Sigmoid colon (tissue), 7 donors: ENCODE results near the gene UTS2B. TPM values are rescaled to one million over a fixed set of nuclear protein-coding genes. Genes with fewer than 3 reads are reported as not detected.

Source experiments
- DNase-seq: peaks from one replicate; pipeline ENCODE4 v3.0.0-alpha.2; 2019
- H3K27ac ChIP-seq, 4 donors: fragments of 200-600 bp; sonication (generic); one replicate each; pipeline ENCODE4 v1.5.1; 2016 to 2019; ENCODE audit warnings: mild to moderate bottlenecking in 1 of 4
- H3K27me3 ChIP-seq, 3 donors: fragments of 200-600 bp; sonication (generic); one replicate each; pipeline ENCODE4 v1.5.1; 2019; ENCODE audit warnings: mild to moderate bottlenecking in 1 of 3
- H3K36me3 ChIP-seq, 4 donors: fragments of 200-600 bp; sonication (generic); one replicate each; pipeline ENCODE4 v1.5.1; 2016 to 2019
- H3K4me1 ChIP-seq, 4 donors: fragments of 200-600 bp; sonication (generic); one replicate each; pipeline ENCODE4 v1.5.1; 2017 to 2019
- H3K4me3 ChIP-seq, 4 donors: fragments of 200-600 bp; sonication (generic); one replicate each; pipeline ENCODE4 v1.5.1; 2017 to 2019; ENCODE audit warnings: mild to moderate bottlenecking in 2 of 4, moderate library complexity in 1 of 4
- H3K9me3 ChIP-seq, 4 donors: fragments of 200-600 bp in 3 of 4; sonication (generic) in 3 of 4; one replicate each; pipeline versions ENCODE4 v1.5.1 to v1.6.1; 2013 to 2019
- EP300 ChIP-seq, 4 donors: sonication (generic); formaldehyde crosslinking; IDR thresholded peaks; one replicate each; pipeline ENCODE4 v1.6.1; 2017; ENCODE audit warnings: antibody characterized with exemption in 4 of 4
- POLR2A ChIP-seq, 2 donors: fragments of 450-650 bp; IDR thresholded peaks; one replicate each; pipeline ENCODE4 v1.6.1; 2016; ENCODE audit warnings: antibody characterized with exemption in 2 of 2, mild to moderate bottlenecking in 2 of 2, moderate library complexity in 2 of 2
- POLR2AphosphoS5 ChIP-seq, 4 donors: sonication (generic); formaldehyde crosslinking; IDR thresholded peaks; one replicate each; pipeline ENCODE4 v1.6.1; 2017; ENCODE audit warnings: antibody characterized with exemption in 4 of 4
- WGBS, 2 donors: extraction: QIAGEN DNeasy Blood & Tissue Kit; methylation state at CpG; one replicate each; pipeline ENCODE4 v1.1.7; 2013; 5-methylcytosine and 5-hydroxymethylcytosine counted together
- intact Hi-C: fragments of 100-400 bp; cut with DNase I; formaldehyde crosslinking; loops from one replicate; pipeline ENCODE4 v1.15.1; 2023
- polyA plus RNA-seq, 3 donors: library from polyadenylated mRNA; stranded (reverse); fragments of 200-250 nt; gene quantifications; one replicate each; pipeline ENCODE4 v1.2.3, GENCODE V29; 2013
- total RNA-seq, 4 donors: library from RNA; depleted of rRNA; stranded (reverse); fragments of >200 nt; gene quantifications; one replicate each; pipeline ENCODE4 v1.1.0, GENCODE V29; 2016
- TF ChIP-seq, protein P1 (sequence below), 4 experiments: fragments of 450-650 bp in 3 of 4; fragments of 200-600 bp in 1 of 4; IDR thresholded peaks; one replicate each; pipeline ENCODE4 v1.5.1; 2016 to 2019; ENCODE audit warnings: antibody characterized with exemption in 4 of 4, mild to moderate bottlenecking in 3 of 4, moderate library complexity in 2 of 4
- donor health status: healthy with polysubstance abuse.
- donor health status: Bipolar disorder and iron deficiency.
- donor health status: healthy.

UTS2B gene, protein sequence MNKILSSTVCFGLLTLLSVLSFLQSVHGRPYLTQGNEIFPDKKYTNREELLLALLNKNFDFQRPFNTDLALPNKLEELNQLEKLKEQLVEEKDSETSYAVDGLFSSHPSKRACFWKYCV
- total RNA-seq, result under 1 TPM in 2 of 4 donors, not detected in 2; 0.28 to 0.71 TPM
- under 1 TPM in 1 of 3 donors, not detected in 2; 0.17 TPM for polyA plus RNA-seq

DNA sequence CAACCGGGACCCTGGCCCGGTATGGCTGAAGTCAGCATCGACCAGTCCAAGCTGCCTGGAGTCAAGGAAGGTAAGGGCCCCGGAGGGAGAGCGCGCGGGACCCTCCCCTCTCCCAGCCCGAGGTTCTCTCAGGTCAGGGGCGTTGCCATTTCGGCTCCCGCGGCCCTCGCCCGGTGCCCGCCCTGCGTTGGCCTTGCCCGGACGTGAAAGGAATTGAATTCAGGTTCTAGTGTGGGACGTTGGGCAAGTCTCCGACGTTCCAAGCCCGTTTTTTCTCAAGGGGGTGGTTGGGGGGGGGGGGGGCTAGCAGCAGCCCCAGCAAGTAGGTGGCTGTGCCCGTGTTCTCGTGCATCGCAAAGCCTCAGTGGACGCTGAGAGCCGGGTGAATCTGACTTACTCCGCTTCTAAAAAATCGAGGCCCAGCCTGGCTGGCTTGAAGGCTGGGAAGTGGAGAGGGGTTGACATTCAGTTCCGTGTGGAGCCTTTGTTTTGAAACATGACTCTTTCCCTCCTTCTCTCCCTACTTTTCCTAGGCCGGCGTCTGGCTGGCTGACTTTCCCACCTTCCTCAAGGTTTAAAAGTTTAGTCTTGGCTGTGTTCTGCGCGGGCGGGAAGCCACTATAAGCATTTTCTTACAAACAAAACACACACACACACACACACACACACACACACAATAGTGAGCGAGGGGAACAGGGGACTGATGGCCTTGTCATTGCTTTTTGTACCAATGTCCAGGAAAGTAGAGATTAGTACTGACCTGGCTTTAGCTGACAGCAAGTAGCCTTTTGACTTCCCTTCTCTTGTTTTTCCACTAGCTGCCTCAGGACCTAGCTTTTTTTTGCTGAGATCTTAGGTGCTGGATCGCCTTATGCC, at the start of gene UTS2B:
TSS of gene UTS2B (minus strand) at position 873 of the 876 bp plus-strand sequence. CDS start 48,337 bp downstream, outside the sequence.
- 1 to 4% methylated on average over 37 of the region's 37 CpGs for WGBS, 2 donors
- Histone ChIP-seq H3K36me3 (no peaks in the 10 kb centered on the region), H3K9me3 (no peaks in the 10 kb centered on the region), H3K4me3 (peak within 1 kb of the TSS; percentile 65 to 91 (median 90)), H3K27ac (peak within 1 kb of the TSS; percentile 92 to 96 (median 92)), H3K4me1 (peaks cover 0 to 52% (median 36%) of the 10 kb centered on the region in 4 donors), H3K27me3 (no peaks in the 10 kb centered on the region)
- DNase-seq, result peak; percentile 69
- no peak for TF ChIP-seq POLR2AphosphoS5 (IDR thresholded peaks at IDR 0.05)
- no peak for TF ChIP-seq POLR2A (IDR thresholded peaks at IDR 0.05)
- no peak for TF ChIP-seq EP300 (IDR thresholded peaks at IDR 0.05)
- TF ChIP-seq, protein P1, sequence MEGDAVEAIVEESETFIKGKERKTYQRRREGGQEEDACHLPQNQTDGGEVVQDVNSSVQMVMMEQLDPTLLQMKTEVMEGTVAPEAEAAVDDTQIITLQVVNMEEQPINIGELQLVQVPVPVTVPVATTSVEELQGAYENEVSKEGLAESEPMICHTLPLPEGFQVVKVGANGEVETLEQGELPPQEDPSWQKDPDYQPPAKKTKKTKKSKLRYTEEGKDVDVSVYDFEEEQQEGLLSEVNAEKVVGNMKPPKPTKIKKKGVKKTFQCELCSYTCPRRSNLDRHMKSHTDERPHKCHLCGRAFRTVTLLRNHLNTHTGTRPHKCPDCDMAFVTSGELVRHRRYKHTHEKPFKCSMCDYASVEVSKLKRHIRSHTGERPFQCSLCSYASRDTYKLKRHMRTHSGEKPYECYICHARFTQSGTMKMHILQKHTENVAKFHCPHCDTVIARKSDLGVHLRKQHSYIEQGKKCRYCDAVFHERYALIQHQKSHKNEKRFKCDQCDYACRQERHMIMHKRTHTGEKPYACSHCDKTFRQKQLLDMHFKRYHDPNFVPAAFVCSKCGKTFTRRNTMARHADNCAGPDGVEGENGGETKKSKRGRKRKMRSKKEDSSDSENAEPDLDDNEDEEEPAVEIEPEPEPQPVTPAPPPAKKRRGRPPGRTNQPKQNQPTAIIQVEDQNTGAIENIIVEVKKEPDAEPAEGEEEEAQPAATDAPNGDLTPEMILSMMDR (IDR thresholded peaks at IDR 0.05), result no peak
- intact Hi-C loops, result loop anchor here (5.0 kb wide), 1 partner anchor 47 kb away; no protein-coding TSS in a partner anchor

DNA sequence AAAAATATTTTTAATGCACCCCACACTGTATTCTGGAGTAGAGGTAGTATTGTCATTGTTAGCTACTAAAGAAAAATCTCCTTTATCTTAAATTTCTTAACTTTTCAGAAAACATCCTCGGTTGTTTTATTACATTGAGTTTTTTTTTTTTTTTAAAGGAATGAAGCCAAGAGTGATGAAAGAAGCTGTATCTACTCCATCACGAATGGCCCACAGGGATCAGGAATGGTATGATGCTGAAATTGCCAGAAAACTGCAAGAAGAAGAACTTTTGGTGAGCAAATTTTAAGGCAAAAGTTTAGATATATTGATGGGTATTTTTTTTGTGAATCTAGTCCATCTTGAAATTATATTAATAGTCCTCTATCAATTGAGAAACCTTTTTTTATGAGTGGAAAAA, 49.7 kb upstream of the UTS2B start:
- Histone ChIP-seq H3K36me3 (peaks cover 8 to 48% (median 13%) of the 10 kb centered on the region in 4 donors), H3K4me1 (peaks cover 0 to 38% (median 31%) of the 10 kb centered on the region in 4 donors)
- TF ChIP-seq POLR2AphosphoS5 (IDR thresholded peaks at IDR 0.05), result no peak
- TF ChIP-seq EP300 (IDR thresholded peaks at IDR 0.05), result no peak
- TF ChIP-seq, protein P1 (IDR thresholded peaks at IDR 0.05), result no peak
- TF ChIP-seq POLR2A (IDR thresholded peaks at IDR 0.05), result no peak

DNA sequence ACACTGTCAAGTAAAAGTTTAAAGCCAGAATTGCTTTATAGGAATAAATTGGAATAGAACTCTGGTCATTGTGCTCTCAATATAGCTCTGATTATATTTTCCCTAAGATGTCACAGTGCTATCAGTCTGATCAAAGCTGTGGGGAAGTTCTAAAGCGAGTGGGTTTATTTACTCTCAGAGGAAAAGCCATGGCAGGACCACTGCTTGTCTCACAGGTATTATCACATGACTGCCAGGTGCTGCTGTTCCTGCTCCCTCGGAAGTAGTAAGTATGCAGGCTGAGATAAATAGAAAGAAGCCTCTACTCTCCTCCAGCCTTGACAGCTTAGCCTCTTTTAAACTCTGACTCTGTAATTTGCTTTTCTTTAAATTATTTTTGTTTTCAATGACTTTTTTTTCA, 49.1 kb upstream of the UTS2B start:
- TF ChIP-seq POLR2A (IDR thresholded peaks at IDR 0.05) (no peak), POLR2AphosphoS5 (IDR thresholded peaks at IDR 0.05) (no peak), EP300 (IDR thresholded peaks at IDR 0.05) (no peak)
- TF ChIP-seq, protein P1 (IDR thresholded peaks at IDR 0.05), result no peak
- Histone ChIP-seq H3K36me3 (peaks cover 8 to 53% (median 13%) of the 10 kb centered on the region in 4 donors), H3K9me3 (no peaks in the 10 kb centered on the region), H3K4me1 (peaks cover 0 to 38% (median 31%) of the 10 kb centered on the region in 4 donors), H3K27me3 (no peaks in the 10 kb centered on the region), H3K27ac (no peak overlapping the region), H3K4me3 (no peak overlapping the region)
- intact Hi-C loops, result loop anchor here (5.0 to 10.0 kb wide), 2 partner anchors 47 to 135 kb away; partner anchors contain the start of gene UTS2B
- DNase-seq, result no peak
- WGBS, 2 donors, result 73 to 88% methylated on average over 2 of the region's 2 CpGs

More for the DNA sequence above, 49.7 kb upstream of the UTS2B start:
- intact Hi-C loops, result no loop called here
- no peak overlapping the region for H3K4me3 ChIP-seq
- H3K27me3 ChIP-seq, result no peaks in the 10 kb centered on the region
- WGBS, 2 donors, result 83 to 89% methylated on average over 2 of the region's 2 CpGs
- DNase-seq, result no peak
- H3K9me3 ChIP-seq, result no peaks in the 10 kb centered on the region
- H3K27ac ChIP-seq, result no peak overlapping the region

DNA sequence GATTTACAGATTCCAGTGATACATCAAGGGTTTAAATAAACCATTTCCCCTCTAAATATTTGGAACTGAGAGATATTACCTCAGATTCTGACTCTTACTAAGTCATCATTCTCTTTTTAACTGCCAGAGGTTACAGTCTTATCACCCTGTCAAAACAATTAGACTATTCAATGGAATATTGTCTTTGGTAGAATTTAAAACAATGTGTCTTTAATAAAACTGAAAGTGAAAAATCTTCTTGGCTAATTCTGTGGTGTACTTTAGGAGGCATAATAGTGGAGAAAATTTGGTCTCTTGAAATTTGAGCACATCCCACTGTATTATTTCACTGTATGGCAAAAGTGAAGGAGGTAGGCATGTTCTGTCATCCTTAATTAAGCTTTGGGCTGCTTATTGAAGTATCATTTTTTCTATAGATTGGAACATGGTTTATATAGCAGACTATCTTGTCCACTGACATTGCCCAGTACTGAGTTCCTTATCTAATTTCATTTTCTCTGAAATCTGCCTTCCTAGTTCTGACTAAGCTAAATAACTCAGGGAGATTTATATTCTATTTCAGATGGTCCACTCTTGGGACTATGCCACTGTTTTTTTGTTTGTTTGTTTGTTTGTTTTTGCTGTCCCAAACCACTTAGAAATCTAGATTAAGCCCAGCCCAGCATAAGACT, 48.0 kb upstream of the UTS2B start:
- intact Hi-C loops, result loop anchor here (5.0 to 10.0 kb wide), 2 partner anchors 46 to 133 kb away; partner anchors contain the start of gene UTS2B
- peak overlapping the region in 1 of 4 donors; percentile 75 for H3K27ac ChIP-seq
- H3K4me1 ChIP-seq, result peaks cover 0 to 44% (median 34%) of the 10 kb centered on the region in 4 donors

More for the DNA sequence above, 48.0 kb upstream of the UTS2B start:
- H3K27me3 ChIP-seq, result no peaks in the 10 kb centered on the region
- H3K9me3 ChIP-seq, result no peaks in the 10 kb centered on the region
- TF ChIP-seq POLR2A (IDR thresholded peaks at IDR 0.05), result no peak
- TF ChIP-seq EP300 (IDR thresholded peaks at IDR 0.05), result no peak
- no peak for TF ChIP-seq POLR2AphosphoS5 (IDR thresholded peaks at IDR 0.05)
- TF ChIP-seq, protein P1 (IDR thresholded peaks at IDR 0.05), result no peak
- no peak overlapping the region for H3K4me3 ChIP-seq
- no peak for DNase-seq
- H3K36me3 ChIP-seq, result peaks cover 8 to 44% (median 13%) of the 10 kb centered on the region in 4 donors
